ENCODE results near the gene ZFP42.

ZFP42 gene

GRCh38 chr4:188016754-188017153 lies 21.2 kb downstream of the ZFP42 start:
- DNase-seq, result no peak
- Histone ChIP-seq H3K4me2 (ENCODE audit: low read depth, low read length) (no peak overlapping the region), H3K9me3 (replicated peaks; ENCODE audit: insufficient read depth, low read length) (no peaks in the 10 kb centered on the region), H3K79me2 (ENCODE audit: low read length) (no peaks in the 10 kb centered on the region), H3K27me3 (replicated peaks; ENCODE audit: insufficient read depth, low read length) (no peaks in the 10 kb centered on the region), H2AFZ (ENCODE audit: low read length) (no peak overlapping the region), H3K27ac (ENCODE audit: low read length) (no peak overlapping the region), H3K4me3 (ENCODE audit: low read length) (no peak overlapping the region), H4K20me1 (ENCODE audit: insufficient read depth, low read length) (no peaks in the 10 kb centered on the region), H3K4me1 (ENCODE audit: low read length) (no peaks in the 10 kb centered on the region), H3K9ac (ENCODE audit: low read length) (no peak overlapping the region), H3K36me3 (replicated peaks; ENCODE audit: insufficient read depth, low read length) (no peaks in the 10 kb centered on the region), H3K9me2 (replicated peaks; ENCODE audit: insufficient read depth, low read length) (no peaks in the 10 kb centered on the region), H3F3A (ENCODE audit: insufficient read depth, low read length) (no peaks in the 10 kb centered on the region)
- TF ChIP-seq EZH2 (optimal IDR thresholded peaks at IDR 0.05; ENCODE audit: low read depth, low read length), result no peak
- TF ChIP-seq EZH2phosphoT487 (IDR thresholded peaks at IDR 0.05; ENCODE audit: low read length), result no peak
- TF ChIP-seq CTCF (IDR thresholded peaks at IDR 0.05; ENCODE audit: low read length), result no peak

GRCh38 chr4:188018262-188018661 lies 22.7 kb downstream of the ZFP42 start:
- Histone ChIP-seq H3K4me3 (ENCODE audit: low read length) (no peak overlapping the region), H2AFZ (ENCODE audit: low read length) (no peak overlapping the region), H3K9me2 (replicated peaks; ENCODE audit: insufficient read depth, low read length) (no peaks in the 10 kb centered on the region), H3K36me3 (replicated peaks; ENCODE audit: insufficient read depth, low read length) (no peaks in the 10 kb centered on the region), H3K9ac (ENCODE audit: low read length) (no peak overlapping the region), H3F3A (ENCODE audit: insufficient read depth, low read length) (no peaks in the 10 kb centered on the region), H3K9me3 (replicated peaks; ENCODE audit: insufficient read depth, low read length) (no peaks in the 10 kb centered on the region), H3K4me1 (ENCODE audit: low read length) (no peaks in the 10 kb centered on the region), H3K4me2 (ENCODE audit: low read depth, low read length) (no peak overlapping the region), H3K27me3 (replicated peaks; ENCODE audit: insufficient read depth, low read length) (no peaks in the 10 kb centered on the region), H3K27ac (ENCODE audit: low read length) (no peak overlapping the region), H3K79me2 (ENCODE audit: low read length) (no peaks in the 10 kb centered on the region), H4K20me1 (ENCODE audit: insufficient read depth, low read length) (no peaks in the 10 kb centered on the region)
- TF ChIP-seq EZH2phosphoT487 (IDR thresholded peaks at IDR 0.05; ENCODE audit: low read length), result no peak
- no peak for TF ChIP-seq EZH2 (optimal IDR thresholded peaks at IDR 0.05; ENCODE audit: low read depth, low read length)
- no peak for TF ChIP-seq CTCF (IDR thresholded peaks at IDR 0.05; ENCODE audit: low read length)
- no peak for DNase-seq

GRCh38 chr4:188021548-188022249 lies 26.1 kb downstream of the ZFP42 start:
- Histone ChIP-seq H3K79me2 (ENCODE audit: low read length) (no peaks in the 10 kb centered on the region), H3F3A (ENCODE audit: insufficient read depth, low read length) (no peaks in the 10 kb centered on the region), H3K4me2 (ENCODE audit: low read depth, low read length) (no peak overlapping the region), H3K9me3 (replicated peaks; ENCODE audit: insufficient read depth, low read length) (no peaks in the 10 kb centered on the region), H2AFZ (ENCODE audit: low read length) (no peak overlapping the region), H3K27ac (ENCODE audit: low read length) (no peak overlapping the region), H3K9ac (ENCODE audit: low read length) (no peak overlapping the region), H3K9me2 (replicated peaks; ENCODE audit: insufficient read depth, low read length) (no peaks in the 10 kb centered on the region), H4K20me1 (ENCODE audit: insufficient read depth, low read length) (no peaks in the 10 kb centered on the region), H3K4me1 (ENCODE audit: low read length) (no peaks in the 10 kb centered on the region), H3K4me3 (ENCODE audit: low read length) (no peak overlapping the region), H3K27me3 (replicated peaks; ENCODE audit: insufficient read depth, low read length) (no peaks in the 10 kb centered on the region), H3K36me3 (replicated peaks; ENCODE audit: insufficient read depth, low read length) (no peaks in the 10 kb centered on the region)
- no peak for DNase-seq
- TF ChIP-seq EZH2phosphoT487 (IDR thresholded peaks at IDR 0.05; ENCODE audit: low read length) (no peak), CTCF (IDR thresholded peaks at IDR 0.05; ENCODE audit: low read length) (no peak), EZH2 (optimal IDR thresholded peaks at IDR 0.05; ENCODE audit: low read depth, low read length) (no peak)
